ENCODE measurements around the gene TRPC4AP.

The TRPC4AP gene

DNA sequence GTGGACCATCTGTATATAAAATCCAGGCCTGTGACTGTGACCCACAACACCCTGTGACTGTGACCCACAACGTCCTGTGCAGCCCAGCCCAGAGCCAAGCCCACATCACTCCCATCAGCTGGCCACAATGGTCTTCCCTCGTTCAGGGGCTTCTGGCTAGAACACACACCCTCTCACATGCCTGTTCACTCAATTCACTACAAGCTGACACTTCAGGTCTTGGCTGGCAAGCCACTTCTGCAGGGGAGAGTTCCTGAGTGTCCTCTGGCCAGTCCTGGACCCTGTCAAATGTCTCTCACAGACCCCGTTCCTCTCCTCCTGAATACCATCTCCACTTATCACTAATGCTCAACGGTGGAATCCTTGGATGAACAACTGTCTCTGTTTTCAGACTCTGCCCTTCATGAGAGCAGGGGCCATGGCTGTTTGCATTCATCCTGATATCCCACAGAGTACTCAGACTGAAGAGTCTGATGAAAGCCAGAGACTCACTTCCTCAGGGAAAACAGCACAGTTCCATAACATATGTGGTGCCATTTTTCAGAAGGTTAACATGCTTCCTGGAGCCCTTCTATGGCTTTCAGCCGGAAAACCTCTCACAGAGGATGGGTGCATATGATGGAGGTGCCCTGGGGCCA lies 80.9 kb downstream of the TRPC4AP start:
- DNase-seq = no peak

DNA sequence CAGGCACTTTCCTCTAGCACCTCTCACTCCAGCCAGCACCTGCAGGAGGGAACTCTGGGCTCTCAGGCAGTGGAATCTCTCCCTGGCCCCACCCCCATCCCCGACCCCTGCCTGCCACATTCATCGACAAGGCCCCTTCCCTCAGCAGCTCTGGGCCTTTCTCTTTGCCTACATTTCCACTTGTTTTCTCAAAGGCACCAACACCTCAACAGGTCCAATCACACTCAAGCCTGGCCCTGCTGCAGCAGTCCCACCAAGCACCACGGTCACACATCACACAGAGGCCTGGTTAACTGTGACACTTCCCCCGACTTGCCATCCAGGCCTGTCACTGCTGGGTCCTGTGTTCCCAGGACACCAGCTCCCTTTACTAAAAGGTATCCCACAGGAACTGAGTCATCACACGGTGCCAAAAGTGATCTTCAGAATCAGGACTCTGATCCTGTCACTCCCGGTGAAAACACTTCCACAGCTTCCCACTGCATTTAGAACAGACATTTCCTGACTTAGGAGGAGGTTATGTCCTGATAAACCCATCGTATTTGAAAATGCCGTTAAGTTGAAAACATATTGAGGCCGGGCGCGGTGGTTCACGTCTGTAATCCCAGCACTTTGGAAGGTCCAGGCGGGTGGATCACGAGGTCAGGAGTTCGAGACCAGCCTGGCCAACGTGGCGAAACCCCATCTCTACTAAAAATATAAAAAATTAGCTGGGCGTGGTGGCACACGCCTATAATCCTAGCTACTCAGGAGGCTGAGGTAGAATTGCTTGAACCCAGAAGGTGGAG lies 82.0 kb downstream of the TRPC4AP start:
- no peak for DNase-seq

DNA sequence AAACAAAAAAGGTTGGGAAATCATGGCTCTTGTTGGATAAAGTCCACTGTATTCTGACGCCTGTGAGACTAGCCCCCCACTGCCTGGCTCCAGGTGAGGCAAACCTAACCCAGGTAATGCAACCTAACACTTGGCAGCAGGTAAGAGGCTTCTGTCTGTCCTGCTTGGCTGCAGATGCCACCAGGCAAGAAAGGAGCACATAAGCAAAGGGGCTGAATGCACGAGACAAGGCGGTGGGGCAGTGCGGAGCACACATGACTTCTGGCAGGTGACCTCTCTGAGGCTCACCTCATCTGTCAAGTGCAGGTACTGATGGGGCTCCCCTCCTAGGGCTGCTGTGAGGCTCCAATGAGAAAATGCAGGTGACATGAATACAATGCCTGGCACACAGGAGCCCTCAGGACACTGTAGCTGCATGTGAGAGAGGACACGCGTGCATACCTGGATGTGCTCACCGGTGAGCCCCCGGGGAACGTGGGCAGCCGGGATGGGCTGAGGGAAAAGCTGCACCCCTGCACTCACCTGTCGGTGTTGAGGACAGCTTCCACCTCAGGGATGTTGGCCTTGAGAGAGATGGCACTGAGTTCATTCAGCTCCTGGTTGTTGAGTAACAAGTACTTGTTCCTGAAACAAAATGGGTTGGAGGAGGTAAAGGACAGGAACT lies 82.8 kb downstream of the TRPC4AP start:
- no peak for DNase-seq

DNA sequence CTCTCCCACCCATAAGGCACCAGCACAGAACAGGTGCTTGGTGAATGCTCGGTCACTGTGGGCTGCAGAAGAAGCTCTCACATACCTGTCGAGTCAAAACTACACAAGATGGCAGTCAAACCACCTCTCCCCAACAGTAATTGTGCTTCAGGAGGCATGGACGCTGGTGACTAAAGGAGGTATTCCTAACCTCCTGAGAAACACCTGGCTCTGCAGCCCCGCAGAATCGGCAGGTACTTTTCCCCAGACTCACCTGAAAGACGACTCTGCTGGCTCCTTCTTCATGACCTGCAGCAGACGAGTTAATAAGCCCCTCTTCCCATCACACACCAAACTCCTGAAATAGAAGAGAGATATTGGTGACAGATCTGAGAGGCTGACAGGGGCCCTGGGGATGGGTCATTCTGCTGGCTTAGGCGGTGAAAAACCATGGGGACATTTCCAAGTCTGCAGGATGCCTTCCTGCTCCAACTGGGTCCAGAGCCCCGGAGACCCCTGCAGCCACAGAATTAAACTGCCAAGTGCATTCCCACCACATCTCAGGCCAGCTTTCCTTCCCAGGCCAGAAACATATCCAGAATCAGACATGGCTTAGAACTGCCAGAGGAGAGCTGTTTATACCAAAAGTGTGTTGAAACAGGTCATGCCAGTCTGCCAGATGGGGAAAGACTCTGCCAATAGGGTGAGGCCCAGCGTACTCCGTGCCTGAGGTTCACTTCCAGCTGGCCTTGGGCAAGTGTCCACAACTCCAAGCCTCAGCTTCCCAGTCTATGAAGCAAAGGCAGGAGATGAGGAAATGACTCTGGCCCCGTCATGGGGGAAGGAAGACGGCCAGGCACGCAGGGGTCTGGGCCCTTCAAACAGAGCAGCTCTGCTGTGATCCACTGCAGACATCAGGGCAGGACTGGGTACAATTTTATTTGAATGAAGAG lies 83.9 kb downstream of the TRPC4AP start:
- DNase-seq = no peak

DNA sequence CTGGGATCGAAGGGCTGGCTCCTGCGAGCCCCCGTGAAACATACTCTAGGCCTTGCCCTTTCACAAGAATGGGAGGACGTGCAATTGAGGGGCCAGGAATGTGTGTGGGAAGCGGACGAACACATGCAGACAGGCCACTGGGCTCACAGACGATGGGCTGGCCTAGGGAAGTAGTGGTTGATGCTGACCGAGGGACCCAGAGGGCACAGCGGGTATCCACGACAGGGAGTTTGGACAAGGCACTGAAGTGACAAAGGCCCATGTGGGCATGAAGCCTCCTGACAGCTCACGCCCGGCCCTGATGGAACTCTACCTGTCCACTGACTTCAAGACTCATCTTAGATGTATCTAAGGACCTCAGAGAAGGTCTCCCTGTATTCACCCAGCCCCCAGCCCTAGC lies 84.7 kb downstream of the TRPC4AP start:
- DNase-seq = no peak

DNA sequence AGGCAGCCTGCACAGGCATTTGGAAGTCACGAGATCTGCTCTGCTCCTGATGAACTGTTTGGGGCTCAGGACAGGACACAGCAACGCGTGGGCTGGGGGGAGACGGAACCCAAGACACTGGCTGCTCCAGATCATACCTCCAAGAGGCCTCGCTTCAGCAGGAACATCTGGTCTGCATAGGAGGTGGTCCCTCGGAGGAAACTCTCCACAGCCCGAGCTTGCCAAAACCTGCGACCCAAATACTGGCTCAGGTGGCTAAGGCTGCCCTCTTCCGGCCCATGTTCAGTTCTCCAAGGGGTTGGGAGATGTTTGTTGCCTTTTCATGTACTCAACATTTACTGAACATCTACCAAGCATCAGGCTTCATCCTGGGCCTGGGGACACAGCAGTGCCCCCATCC lies 85.2 kb downstream of the TRPC4AP start:
- no peak for DNase-seq

DNA sequence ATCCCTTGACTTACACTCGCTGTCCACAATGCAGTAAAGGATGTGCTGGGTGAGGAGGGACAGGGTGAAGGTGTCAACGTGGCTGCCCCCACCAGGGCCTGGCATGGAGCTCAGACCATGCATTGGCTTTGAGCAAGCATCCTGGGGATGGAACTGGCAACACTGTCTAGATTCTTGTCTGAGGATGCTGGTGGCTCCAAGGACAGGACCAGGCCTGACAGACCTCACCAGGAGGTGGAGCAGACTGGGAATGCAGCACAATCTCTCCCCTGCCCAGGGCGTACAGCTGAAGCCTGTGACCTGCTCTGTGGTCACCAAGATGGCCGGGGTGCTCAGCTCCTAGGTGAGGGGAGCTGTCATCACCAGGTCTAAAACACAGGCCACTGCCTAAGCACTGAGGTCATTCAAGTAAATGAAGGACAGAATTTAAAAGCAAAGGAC lies 86.1 kb downstream of the TRPC4AP start:
- no peak for DNase-seq

DNA sequence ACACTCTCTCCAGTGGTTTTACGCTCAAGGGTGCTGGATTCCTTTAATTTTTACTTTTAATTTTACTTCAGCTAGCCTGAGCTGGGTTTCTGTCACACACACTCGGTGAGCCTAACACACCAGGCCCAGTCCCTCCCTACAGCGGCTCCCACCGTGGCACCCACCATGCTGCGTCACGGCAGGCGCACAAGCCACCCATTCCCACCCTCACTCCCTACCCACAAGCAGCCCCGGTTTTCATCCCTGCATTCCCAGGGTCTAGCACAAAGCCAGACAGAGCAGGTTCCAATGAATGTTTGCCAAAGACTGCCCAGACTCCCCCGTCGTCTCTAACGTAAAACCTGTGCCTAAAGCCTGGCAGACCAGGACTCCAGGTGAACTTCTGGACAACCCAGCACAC lies 86.6 kb downstream of the TRPC4AP start:
- DNase-seq = no peak

DNA sequence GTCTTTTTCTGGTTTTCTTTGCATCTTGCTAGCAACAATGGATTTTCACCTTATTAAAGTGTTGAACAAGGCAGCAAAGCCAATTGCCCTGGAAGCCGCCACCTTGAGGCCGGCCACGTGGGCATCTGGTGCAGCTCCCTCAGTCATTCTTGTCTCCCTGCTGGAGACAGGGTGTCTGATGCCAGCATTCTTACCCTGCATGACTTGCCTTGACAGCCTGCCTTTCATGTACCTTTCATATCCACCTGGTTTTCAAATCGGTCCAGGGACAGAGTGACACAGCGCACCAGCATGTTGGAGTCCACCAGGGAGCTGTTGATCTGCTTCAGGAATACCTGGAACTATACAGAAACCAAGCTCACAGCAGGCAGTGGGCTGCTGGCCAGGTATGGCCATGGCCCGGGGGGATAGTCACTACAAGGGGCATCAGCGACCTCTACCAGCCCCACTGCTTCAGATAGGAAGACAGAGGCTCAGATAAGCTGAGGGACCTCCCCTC lies 87.1 kb downstream of the TRPC4AP start:
- DNase-seq = no peak

DNA sequence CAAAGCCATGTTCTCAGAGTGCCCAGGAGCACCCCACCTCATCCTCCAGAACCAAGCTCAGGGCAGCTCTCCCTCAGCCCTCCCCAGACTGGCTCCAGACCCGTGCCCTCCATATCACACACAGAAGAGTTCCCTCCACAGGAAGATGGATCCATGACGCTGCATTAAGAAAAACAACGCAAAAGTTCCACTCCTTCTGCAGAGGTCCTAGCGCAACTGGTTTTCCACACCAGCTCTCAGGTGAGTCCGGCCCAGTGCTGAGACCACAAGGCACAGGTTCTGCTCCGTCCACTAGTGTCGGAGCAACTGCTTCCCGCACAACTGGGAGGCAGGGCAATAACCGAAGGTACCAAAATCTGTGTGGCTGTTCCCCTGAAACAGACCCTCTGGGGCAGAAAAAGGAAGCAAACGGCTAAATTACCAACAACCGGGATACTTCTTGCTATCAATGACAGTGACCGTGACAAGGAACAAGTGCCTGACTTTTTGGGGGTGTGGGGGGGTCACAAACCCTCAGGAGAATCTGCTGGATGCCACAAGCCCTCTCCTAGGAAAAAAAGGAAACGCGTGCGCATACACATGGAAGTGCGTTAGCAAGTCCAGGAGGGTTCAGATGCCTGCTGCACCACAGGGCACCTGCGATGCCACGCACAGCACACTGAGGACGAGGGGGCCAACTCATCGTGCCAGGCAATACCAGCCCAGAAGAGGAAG lies 87.7 kb downstream of the TRPC4AP start:
- DNase-seq = no peak

DNA sequence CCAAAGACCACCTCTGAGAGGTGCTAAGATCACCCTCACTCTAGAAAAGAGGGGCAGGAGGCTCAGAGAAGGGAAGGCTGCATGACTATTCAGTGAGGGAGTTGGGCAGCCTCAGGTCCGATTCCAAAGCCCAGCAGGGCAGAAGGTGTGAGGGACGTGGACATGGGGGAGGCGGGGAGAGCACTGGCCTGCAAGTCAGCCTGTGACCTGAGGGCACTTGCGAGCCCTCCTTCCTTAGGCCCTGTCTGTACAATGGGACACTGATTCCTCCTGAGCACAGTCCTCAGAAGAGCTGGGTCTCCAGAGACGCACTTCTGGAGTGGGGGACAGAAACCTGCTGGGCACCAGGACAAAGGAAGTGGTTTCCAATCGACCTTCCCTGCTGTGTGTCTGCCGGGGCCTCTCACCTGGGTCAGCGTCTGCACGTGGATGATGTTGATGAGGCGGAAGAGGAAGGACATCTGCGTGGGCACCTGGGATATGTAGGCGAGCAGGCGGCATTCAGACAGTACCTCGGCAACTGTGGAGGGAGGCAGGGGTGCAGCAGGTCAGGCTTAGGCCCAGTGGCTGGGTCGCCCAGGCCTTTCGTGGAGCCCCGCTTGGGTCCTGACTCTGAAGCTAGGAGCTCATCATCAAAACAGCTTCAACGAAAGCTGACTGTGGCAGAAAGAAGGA lies 88.4 kb downstream of the TRPC4AP start:
- DNase-seq = no peak

DNA sequence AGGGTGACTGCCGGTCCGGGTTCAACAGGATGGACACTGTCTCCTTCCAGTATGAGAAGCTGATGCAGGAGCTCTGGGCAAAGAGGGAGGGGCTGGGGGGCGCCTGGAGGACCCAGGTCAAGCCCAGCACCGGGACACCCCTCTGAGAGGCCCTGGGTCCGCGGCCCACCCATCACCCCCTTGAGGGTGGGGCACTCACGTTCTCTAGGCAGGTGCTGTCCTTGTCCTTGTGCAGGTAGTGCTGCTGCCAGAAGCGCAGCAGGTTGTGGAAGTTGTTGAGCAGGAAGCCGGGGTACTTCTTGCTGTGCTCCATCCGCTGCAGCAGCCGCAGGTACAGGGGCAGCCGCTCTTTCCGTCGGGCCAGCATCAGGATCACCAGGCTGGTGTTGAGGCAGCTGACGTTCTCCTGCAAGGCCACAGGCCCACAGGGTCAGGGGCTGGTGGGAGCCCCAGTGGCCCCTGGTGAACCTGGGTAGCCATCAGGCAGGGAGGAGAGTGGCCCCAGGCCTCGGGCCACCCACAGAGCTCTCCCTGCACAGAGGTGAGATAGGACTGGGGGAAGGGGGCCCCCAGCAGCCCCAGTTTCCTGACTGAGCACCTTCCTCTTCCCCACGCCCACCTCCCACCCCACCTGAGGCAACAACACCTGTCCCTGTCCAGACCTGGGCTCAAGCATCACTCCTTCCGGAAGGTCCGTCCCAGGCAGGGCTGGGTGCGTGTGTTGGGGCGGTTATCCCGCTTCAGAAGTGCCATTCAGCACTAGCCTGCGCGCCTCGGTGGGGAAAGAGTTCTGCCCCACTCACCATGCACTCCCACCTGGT lies 89.2 kb downstream of the TRPC4AP start:
- no peak for DNase-seq

DNA sequence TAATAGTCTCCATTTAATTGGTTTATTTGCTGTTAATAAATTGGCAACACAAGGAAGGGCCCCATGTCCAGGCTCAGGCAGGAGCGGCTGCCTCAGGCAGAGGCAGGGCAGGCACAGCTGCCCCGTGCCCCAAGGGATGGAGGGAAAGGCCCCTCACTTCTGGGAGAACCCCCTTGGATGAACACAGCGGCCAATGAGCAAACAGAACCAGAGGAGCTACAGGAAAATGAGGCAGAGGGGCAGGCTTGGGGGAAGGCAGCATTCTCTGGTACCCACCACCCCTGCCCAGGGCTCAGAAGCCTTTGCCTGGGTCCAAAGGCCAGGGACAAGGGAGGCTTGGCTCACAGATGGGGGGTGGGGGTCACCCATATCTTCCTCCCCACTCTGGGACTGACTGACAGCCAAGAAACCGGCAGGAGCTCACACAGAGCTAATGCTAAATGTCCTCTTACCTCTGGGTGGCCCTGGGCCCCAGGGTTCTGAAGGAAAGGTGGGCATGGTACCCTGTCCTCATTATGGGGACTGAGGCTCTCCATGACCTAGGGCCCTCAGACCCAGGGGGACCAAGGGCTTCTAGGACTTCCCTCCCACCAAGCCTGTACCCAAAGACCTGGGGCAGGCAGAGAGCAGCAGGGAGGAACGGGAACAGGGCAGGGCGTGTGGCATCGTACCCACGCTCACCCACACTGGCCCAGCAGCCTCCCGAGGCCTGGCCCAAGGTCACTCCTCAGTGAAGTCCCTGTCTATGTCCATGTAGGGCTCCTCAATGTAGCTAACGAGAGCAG lies 90.0 kb downstream of the TRPC4AP start:
- no peak for DNase-seq

DNA sequence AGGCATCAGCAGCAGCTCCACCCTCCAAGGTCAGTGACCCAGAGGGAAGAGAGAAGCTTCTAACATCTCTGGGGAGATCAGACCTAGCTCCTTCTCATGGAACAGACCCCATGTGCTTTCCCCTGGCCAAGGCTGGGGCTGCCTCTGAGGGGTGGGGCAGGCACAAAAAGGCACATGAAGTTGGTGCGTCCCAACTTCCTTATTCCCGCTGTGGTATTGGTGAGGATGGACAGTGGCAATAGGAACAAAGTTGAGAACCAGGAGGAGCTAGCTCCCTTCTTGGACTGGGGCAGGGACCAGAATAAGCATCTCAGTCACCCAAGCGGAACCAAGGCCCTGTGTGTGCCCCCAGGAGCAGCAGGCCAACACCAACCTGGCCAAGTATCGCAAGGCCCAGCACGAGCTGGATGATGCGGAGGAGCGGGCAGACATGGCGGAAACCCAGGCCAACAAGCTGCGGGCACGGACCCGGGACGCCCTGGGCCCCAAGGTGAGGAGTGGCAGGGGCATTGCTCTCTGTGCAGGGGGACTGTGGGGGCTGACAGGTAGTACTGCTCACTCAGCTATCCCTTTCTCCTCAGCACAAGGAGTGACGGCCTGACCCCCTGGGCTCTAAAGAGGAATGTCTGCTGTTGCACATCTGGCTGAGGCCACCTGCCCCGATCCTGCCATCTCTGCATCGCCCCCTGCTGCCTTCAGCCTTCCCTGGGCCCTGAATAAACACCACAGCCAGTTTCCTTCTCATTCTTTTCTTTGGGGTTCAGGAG lies 90.8 kb downstream of the TRPC4AP start:
- no peak for DNase-seq

DNA sequence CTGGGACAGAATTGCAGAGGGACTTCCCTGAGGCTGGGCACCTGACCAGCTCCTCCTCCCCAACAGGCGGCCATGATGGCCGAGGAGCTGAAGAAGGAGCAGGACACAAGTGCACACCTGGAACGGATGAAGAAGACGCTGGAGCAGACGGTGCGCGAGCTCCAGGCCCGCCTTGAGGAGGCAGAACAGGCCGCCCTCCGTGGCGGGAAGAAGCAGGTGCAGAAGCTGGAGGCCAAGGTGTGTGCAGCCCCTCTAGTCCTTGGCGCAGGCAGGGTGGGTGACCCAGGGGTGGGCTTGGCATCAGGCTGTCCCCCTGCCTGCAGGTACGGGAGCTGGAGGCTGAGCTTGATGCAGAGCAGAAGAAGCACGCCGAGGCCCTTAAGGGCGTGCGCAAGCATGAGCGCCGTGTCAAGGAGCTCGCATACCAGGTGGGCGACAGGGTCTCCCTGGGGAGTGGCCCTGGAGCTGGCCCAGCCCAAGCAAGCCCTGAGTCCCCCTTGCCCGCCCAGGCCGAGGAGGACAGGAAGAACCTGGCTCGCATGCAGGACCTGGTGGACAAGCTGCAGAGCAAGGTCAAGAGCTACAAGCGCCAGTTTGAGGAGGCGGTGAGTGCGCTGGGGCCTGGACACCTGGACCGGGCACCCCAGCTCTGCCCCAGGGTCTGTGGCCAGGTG lies 91.5 kb downstream of the TRPC4AP start:
- no peak for DNase-seq

DNA sequence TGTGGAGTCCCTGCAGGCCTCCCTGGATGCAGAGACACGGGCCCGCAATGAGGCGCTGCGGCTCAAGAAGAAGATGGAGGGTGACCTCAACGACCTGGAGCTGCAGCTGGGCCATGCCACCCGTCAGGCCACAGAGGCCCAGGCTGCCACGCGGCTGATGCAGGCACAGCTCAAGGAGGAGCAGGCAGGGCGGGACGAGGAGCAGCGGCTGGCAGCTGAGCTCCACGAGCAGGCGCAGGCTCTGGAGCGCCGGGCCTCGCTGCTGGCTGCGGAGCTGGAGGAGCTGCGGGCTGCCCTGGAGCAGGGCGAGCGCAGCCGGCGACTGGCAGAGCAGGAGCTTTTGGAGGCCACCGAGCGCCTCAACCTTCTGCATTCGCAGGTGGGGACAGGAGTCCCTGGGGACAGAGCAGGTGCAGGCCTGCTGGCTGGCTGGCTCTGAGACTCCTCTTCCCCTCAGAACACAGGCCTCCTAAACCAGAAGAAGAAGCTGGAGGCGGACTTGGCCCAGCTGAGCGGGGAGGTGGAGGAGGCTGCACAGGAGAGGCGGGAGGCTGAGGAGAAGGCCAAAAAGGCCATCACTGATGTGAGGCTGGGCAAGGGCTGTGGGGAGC lies 92.2 kb downstream of the TRPC4AP start:
- no peak for DNase-seq

DNA sequence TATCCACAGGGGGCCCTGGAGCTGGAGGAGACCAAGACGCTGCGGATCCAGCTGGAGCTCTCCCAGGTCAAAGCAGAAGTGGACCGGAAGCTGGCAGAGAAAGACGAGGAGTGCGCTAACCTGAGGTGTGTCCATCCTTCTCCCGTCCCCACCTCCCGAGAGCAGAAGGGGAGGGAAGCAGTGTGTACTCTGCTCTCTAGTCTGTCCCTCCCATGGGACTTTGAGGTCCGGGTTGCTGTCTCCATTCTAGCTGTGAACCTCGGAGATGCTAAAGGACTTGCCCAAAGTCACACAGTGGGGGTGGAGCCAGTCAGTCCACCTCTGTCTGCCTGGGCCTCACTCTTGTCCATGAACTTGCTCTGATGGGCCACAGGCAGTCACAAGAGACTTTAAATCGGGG lies 92.8 kb downstream of the TRPC4AP start:
- no peak for DNase-seq

DNA sequence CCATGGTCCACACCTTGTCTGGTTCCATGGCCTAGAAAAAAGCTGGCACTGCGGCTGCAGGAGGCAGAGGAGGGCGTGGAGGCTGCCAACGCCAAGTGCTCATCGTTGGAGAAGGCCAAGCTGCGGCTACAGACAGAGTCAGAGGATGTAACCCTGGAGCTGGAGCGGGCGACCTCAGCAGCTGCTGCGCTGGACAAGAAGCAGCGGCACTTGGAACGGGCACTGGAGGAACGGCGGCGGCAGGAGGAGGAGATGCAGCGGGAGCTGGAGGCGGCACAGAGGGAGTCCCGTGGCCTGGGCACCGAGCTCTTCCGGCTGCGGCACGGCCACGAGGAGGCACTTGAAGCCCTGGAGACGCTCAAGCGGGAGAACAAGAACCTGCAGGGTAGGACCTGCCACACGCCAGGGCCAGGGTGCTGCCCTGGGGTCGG lies 93.6 kb downstream of the TRPC4AP start:
- no peak for DNase-seq

Data from NCI-H1417 treated with DMSO at 0.1 percent for 48 hours (cell line).